ENCODE measurements around the gene SRGAP1.
"Not testable (repeated sequence)": the region's sequence is repeated elsewhere in the genome, so short reads cannot be mapped to it uniquely, and the experiment has no call there.

Gene SRGAP1

GRCh38 chr12:64098709-64099354 lies 254.3 kb downstream of the SRGAP1 start:
- in situ Hi-C loops (cut with MboI; ENCODE audit: low sequenced_read_pairs): no loop called here

- in situ Hi-C loops (cut with MboI; ENCODE audit: low sequenced_read_pairs): no loop called here
These were observed 254.9 kb downstream of the SRGAP1 start for GRCh38 chr12:64099397-64099796.

GRCh38 chr12:64102339-64102738 lies 257.8 kb downstream of the SRGAP1 start:
- in situ Hi-C loops (cut with MboI; ENCODE audit: low sequenced_read_pairs): no loop called here

GRCh38 chr12:64103825-64104740 lies 259.6 kb downstream of the SRGAP1 start:
- in situ Hi-C loops (cut with MboI; ENCODE audit: low sequenced_read_pairs): no loop called here

GRCh38 chr12:64105026-64105425 lies 260.5 kb downstream of the SRGAP1 start:
- in situ Hi-C loops (cut with MboI; ENCODE audit: low sequenced_read_pairs): no loop called here

GRCh38 chr12:64107776-64108175 lies 263.3 kb downstream of the SRGAP1 start:
- in situ Hi-C loops (cut with MboI; ENCODE audit: low sequenced_read_pairs): no loop called here

GRCh38 chr12:64109706-64110105 lies 265.2 kb downstream of the SRGAP1 start:
- in situ Hi-C loops (cut with MboI; ENCODE audit: low sequenced_read_pairs): no loop called here

GRCh38 chr12:64110864-64111263 lies 266.4 kb downstream of the SRGAP1 start:
- in situ Hi-C loops (cut with MboI; ENCODE audit: low sequenced_read_pairs): no loop called here

- in situ Hi-C loops (cut with MboI; ENCODE audit: low sequenced_read_pairs): no loop called here
These were observed 272.5 kb downstream of the SRGAP1 start for GRCh38 chr12:64116969-64117368.

- in situ Hi-C loops (cut with MboI; ENCODE audit: low sequenced_read_pairs): no loop called here
These were observed 276.1 kb downstream of the SRGAP1 start for GRCh38 chr12:64120568-64120967.

GRCh38 chr12:64121086-64121485 lies 276.6 kb downstream of the SRGAP1 start:
- in situ Hi-C loops (cut with MboI; ENCODE audit: low sequenced_read_pairs): not testable (repeated sequence)

GRCh38 chr12:64122154-64122553 lies 277.7 kb downstream of the SRGAP1 start:
- in situ Hi-C loops (cut with MboI; ENCODE audit: low sequenced_read_pairs): no loop called here

- in situ Hi-C loops (cut with MboI; ENCODE audit: low sequenced_read_pairs): no loop called here
These were observed 278.5 kb downstream of the SRGAP1 start for GRCh38 chr12:64122995-64123394.

GRCh38 chr12:64123448-64123847 lies 278.9 kb downstream of the SRGAP1 start:
- in situ Hi-C loops (cut with MboI; ENCODE audit: low sequenced_read_pairs): no loop called here

GRCh38 chr12:64124511-64125197 lies 280.2 kb downstream of the SRGAP1 start:
- in situ Hi-C loops (cut with MboI; ENCODE audit: low sequenced_read_pairs): no loop called here

- in situ Hi-C loops (cut with MboI; ENCODE audit: low sequenced_read_pairs): no loop called here
These were observed 281.4 kb downstream of the SRGAP1 start for GRCh38 chr12:64125913-64126312.

- in situ Hi-C loops (cut with MboI; ENCODE audit: low sequenced_read_pairs): no loop called here
These were observed 283.3 kb downstream of the SRGAP1 start for GRCh38 chr12:64127811-64128210.

GRCh38 chr12:64128366-64128765 lies 283.9 kb downstream of the SRGAP1 start:
- in situ Hi-C loops (cut with MboI; ENCODE audit: low sequenced_read_pairs): no loop called here

- in situ Hi-C loops (cut with MboI; ENCODE audit: low sequenced_read_pairs): not testable (repeated sequence)
These were observed 286.0 kb downstream of the SRGAP1 start for GRCh38 chr12:64130476-64130875.

- in situ Hi-C loops (cut with MboI; ENCODE audit: low sequenced_read_pairs): not testable (repeated sequence)
These were observed 287.0 kb downstream of the SRGAP1 start for GRCh38 chr12:64131456-64131855.

GRCh38 chr12:64132672-64133071 lies 288.2 kb downstream of the SRGAP1 start:
- in situ Hi-C loops (cut with MboI; ENCODE audit: low sequenced_read_pairs): not testable (repeated sequence)

- in situ Hi-C loops (cut with MboI; ENCODE audit: low sequenced_read_pairs): no loop called here
These were observed 292.6 kb downstream of the SRGAP1 start for GRCh38 chr12:64137117-64137516.

All from hTERT RPE-1 (cell line).